Measurements from ENCODE around the gene NCR3LG1. TPM values are rescaled to one million over a fixed set of nuclear protein-coding genes. Genes with fewer than 3 reads are reported as not detected.

Gene NCR3LG1, protein sequence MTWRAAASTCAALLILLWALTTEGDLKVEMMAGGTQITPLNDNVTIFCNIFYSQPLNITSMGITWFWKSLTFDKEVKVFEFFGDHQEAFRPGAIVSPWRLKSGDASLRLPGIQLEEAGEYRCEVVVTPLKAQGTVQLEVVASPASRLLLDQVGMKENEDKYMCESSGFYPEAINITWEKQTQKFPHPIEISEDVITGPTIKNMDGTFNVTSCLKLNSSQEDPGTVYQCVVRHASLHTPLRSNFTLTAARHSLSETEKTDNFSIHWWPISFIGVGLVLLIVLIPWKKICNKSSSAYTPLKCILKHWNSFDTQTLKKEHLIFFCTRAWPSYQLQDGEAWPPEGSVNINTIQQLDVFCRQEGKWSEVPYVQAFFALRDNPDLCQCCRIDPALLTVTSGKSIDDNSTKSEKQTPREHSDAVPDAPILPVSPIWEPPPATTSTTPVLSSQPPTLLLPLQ
- 6.4 and 14.4 TPM in 2 replicates for total RNA-seq

GRCh38 chr11:17351510-17352176 lies at the start of gene NCR3LG1:
TSS of gene NCR3LG1 (plus strand) at chr11:17351800. CDS start at chr11:17351970, 170 bp downstream.

DNA sequence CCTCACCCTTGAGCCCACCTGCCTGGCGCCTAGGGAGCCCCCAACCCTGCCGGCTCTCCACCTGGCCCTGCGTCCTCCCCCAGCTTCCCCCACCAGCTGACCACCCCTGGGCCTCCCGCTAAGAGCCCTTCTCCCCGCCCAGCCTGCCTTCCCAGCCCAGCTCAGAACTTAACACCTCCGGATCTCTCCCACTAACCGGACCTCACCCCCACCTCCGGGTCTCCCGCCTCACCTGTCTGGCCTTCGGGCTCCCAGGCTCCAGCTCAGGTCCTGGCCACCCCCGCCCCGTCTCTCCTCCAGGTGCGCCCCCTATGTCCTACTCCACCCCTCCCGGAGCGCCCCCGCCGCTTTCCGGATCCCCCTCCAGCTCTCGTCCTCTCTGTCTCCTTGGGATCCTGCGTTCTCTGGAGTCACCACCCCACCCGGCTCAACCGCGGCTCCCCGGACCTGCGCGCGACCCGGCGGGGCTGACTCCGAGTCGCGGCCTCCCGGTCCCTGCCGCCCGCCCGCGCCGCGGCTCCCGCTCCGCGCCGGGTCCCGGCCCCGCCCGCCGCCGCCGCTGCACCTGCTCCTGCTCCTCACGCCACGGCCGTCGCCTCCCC lies 37.1 kb downstream of the NCR3LG1 start, which contains the start of gene KCNJ11:
TSS of gene KCNJ11 (minus strand) at position 51 of the 602 bp plus-strand sequence. CDS start 568 bp downstream, outside the sequence.

Other genes with a start within 250 kb of the NCR3LG1 start
- gene PIK3C2A, start 143.8 kb upstream of the NCR3LG1 start, total RNA-seq = 55.8 and 59.2 TPM in 2 replicates
- 221 and 242 TPM in 2 replicates for gene NUCB2, start 75.1 kb upstream of the NCR3LG1 start, total RNA-seq
- under 0.01 TPM in 1 of 2 replicates, not detected in the other for gene KCNJ11, start 36.9 kb downstream of the NCR3LG1 start, total RNA-seq
- 0.26 and 0.54 TPM in 2 replicates for gene ABCC8, start 125.0 kb downstream of the NCR3LG1 start, total RNA-seq
- gene USH1C, start 192.6 kb downstream of the NCR3LG1 start, total RNA-seq = not detected in 2 replicates
- gene OTOG, start 195.5 kb downstream of the NCR3LG1 start, total RNA-seq = not detected in 2 replicates

Measured in articular chondrocyte of knee joint (primary cell).